ENCODE measurements around the gene ARHGAP19.

- TF ChIP-seq EZH2 (IDR thresholded peaks at IDR 0.05) (no peak), POLR2AphosphoS5 (IDR thresholded peaks at IDR 0.05; ENCODE audit: borderline replicate concordance, low read depth, low read length) (no peak)
Observed at GRCh38 chr10:97325754-97326153, 33.3 kb upstream of the ARHGAP19 start.
